Choroid plexus epithelial cell (primary cell): Measurements from ENCODE around the gene PCDHAC1.
A peak's percentile ranks its signal among the peaks of the same experiment; 100 is the strongest.

ENCODE experiments used
- DNase-seq: peaks from one replicate; pipeline ENCODE4 v3.0.0-alpha.2; 2010; ENCODE audit warnings: low read depth
- H3K4me3 ChIP-seq: 2 replicates; pipeline ENCODE4 v1.5.1; 2011; ENCODE audit warnings: low read depth, mild to moderate bottlenecking, control low read depth, low read length, moderate library complexity
- CTCF ChIP-seq: conservative IDR thresholded peaks from 2 replicates; pipeline ENCODE4 v1.5.1; 2011; ENCODE audit warnings: low read depth, mild to moderate bottlenecking, control low read depth, inconsistent platforms, low read length, moderate library complexity

Gene PCDHAC1

GRCh38 chr5:140953234-140953633 lies 27.1 kb downstream of the PCDHAC1 start:
- DNase-seq: no peak
- no peak overlapping the region for H3K4me3 ChIP-seq
- no peak for TF ChIP-seq CTCF

DNA sequence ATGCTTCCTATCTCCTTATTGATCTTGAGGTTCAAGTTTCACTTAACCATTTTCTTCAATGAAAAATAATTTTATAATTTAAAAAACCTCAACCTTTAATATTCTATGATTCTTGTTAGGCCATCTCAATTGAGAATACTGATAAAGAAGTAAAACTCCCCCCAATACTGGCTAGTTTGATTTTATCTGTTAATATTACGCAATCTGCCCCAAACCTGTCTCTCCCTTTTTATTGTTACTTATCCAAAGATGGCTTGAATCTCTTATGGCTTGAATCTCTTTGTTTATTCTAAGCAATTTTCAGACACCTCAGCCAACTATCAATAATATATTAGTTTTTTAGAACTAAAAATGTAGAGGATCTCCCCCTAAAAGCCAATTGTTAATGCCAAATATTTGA lies 36.1 kb downstream of the PCDHAC1 start:
- DNase-seq: no peak
- no peak overlapping the region for H3K4me3 ChIP-seq
- no peak for TF ChIP-seq CTCF

GRCh38 chr5:140964356-140964755 lies 38.3 kb downstream of the PCDHAC1 start:
- no peak overlapping the region for H3K4me3 ChIP-seq
- no peak for TF ChIP-seq CTCF
- no peak for DNase-seq

- DNase-seq: no peak
- no peak for TF ChIP-seq CTCF
- no peak overlapping the region for H3K4me3 ChIP-seq
Measured at GRCh38 chr5:140965905-140966292, 39.8 kb downstream of the PCDHAC1 start.

- DNase-seq: peak; percentile 2
- TF ChIP-seq CTCF: no peak
- peak within 1 kb of the TSS; percentile 24 for H3K4me3 ChIP-seq
Measured at GRCh38 chr5:140966293-140967225, 40.5 kb downstream of the PCDHAC1 start, which contains the start of gene PCDHAC2. Gene PCDHAC2 (plus strand): TSS chr5:140966476. CDS start chr5:140966767, 291 bp downstream.

- no peak for DNase-seq
- no peak for TF ChIP-seq CTCF
- H3K4me3 ChIP-seq: no peak overlapping the region
Measured at GRCh38 chr5:140967226-140967893, 41.3 kb downstream of the PCDHAC1 start.
